IMR-90 (cell line): ENCODE results near the gene SRC. TPM values are rescaled to one million over a fixed set of nuclear protein-coding genes. Genes with fewer than 3 reads are reported as not detected.

ENCODE experiments used
- ATAC-seq: fragments of 200-7000 bp; cut with Tn5 transposase; 2 replicates; pipeline ENCODE4 v1.9.1; 2020; ENCODE audit warnings: low read depth, mild to moderate bottlenecking, moderate library complexity
- BruUV-seq: library from RNA; stranded (reverse); fragments of 400-500 nt; replicated peaks from 2 replicates; lab custom pipeline; 2021; lab: Mats Ljungman, UMichigan
- CTCF ChIA-PET: fragments of 300-600 bp; formaldehyde crosslinking; extraction: SDS; loops from one replicate; lab custom pipeline; 2021; ENCODE audit warnings: antibody characterized with exemption; lab: Yijun Ruan, JAX
- POLR2A ChIA-PET: fragments of 300-600 bp; sonication (Branson Sonifier 250); formaldehyde crosslinking; loops from one replicate; lab custom pipeline; 2022; ENCODE audit warnings: antibody characterized with exemption; ENCODE audit not compliant: unreplicated experiment; lab: Charles Lee
- DNase-seq: peaks from one replicate; pipeline ENCODE4 v3.0.0; 2013
- H2AFZ ChIP-seq: replicated peaks from 2 replicates; pipeline ENCODE3; 2013; ENCODE audit warnings: low read length, mild to moderate bottlenecking; ENCODE audit not compliant: poor library complexity
- H2AK5ac ChIP-seq: 2 replicates; pipeline ENCODE4 v1.6.1; 2013; ENCODE audit warnings: low read depth, low read length, inconsistent platforms
- H2AK9ac ChIP-seq: replicated peaks from 2 replicates; pipeline ENCODE3; 2013; ENCODE audit warnings: mild to moderate bottlenecking, low read depth, low read length, moderate library complexity; ENCODE audit not compliant: poor library complexity
- H2BK120ac ChIP-seq: 2 replicates; pipeline ENCODE4 v1.6.1; 2013; ENCODE audit warnings: low read depth, low read length, inconsistent platforms
- H2BK15ac ChIP-seq: 3 replicates; pipeline ENCODE4 v1.6.1; 2013; ENCODE audit warnings: low read depth, low read length, inconsistent platforms
- H2BK20ac ChIP-seq: 2 replicates; pipeline ENCODE4 v1.6.1; 2013; ENCODE audit warnings: low read depth, mild to moderate bottlenecking, inconsistent platforms, low read length, moderate library complexity
- H2BK5ac ChIP-seq: 2 replicates; pipeline ENCODE4 v1.6.1; 2013; ENCODE audit warnings: mild to moderate bottlenecking, low read depth, low read length, inconsistent platforms; ENCODE audit not compliant: poor library complexity, severe bottlenecking
- H3K14ac ChIP-seq: replicated peaks from 2 replicates; pipeline ENCODE4 v1.6.1; 2013; ENCODE audit warnings: low read depth, low read length, inconsistent platforms
- H3K18ac ChIP-seq: 2 replicates; pipeline ENCODE4 v1.6.1; 2013; ENCODE audit warnings: low read depth, low read length, control low read depth
- H3K23ac ChIP-seq: 2 replicates; pipeline ENCODE4 v1.6.1; 2013; ENCODE audit warnings: low read depth, low read length, inconsistent platforms
- H3K27ac ChIP-seq: 2 replicates; pipeline ENCODE4 v1.5.1; 2013; ENCODE audit warnings: mild to moderate bottlenecking, control low read depth, low read length; ENCODE audit not compliant: insufficient read depth
- H3K27me3 ChIP-seq: 2 replicates; pipeline ENCODE4 v1.6.1; 2013; ENCODE audit warnings: low read length; ENCODE audit not compliant: control insufficient read depth, insufficient read depth
- H3K36me3 ChIP-seq: 2 replicates; pipeline ENCODE4 v1.6.1; 2013; ENCODE audit warnings: low read length, mixed read lengths; ENCODE audit not compliant: control insufficient read depth, insufficient read depth
- H3K4ac ChIP-seq: 2 replicates; pipeline ENCODE4 v1.6.1; 2013; ENCODE audit warnings: low read depth, low read length, inconsistent platforms
- H3K4me1 ChIP-seq: 2 replicates; pipeline ENCODE4 v1.6.1; 2013; ENCODE audit warnings: low read length, mixed read lengths; ENCODE audit not compliant: control insufficient read depth, insufficient read depth
- H3K4me2 ChIP-seq: 2 replicates; pipeline ENCODE4 v1.6.1; 2013; ENCODE audit warnings: low read depth, mild to moderate bottlenecking, control low read depth, low read length, moderate library complexity
- H3K4me3 ChIP-seq: 2 replicates; pipeline ENCODE4 v1.5.1; 2013; ENCODE audit warnings: low read depth, mild to moderate bottlenecking, control low read depth, low read length, moderate library complexity; ENCODE audit not compliant: insufficient read depth
- H3K56ac ChIP-seq: 2 replicates; pipeline ENCODE4 v1.6.1; 2013; ENCODE audit warnings: low read length, inconsistent platforms; ENCODE audit not compliant: insufficient read depth; ENCODE audit errors: extremely low read depth
- H3K79me1 ChIP-seq, 2 experiments: 2 replicates each; pipeline ENCODE4 v1.6.1; 2013; ENCODE audit warnings: low read length in 2 of 2, inconsistent platforms in 1 of 2, low read depth in 1 of 2
- H3K9ac ChIP-seq: 2 replicates; pipeline ENCODE4 v1.6.1; 2013; ENCODE audit warnings: low read depth, low read length, control low read depth
- H3K9me1 ChIP-seq: 2 replicates; pipeline ENCODE4 v1.6.1; 2013; ENCODE audit warnings: low read length, inconsistent platforms; ENCODE audit not compliant: insufficient read depth
- H3K9me3 ChIP-seq: 2 replicates; pipeline ENCODE4 v1.6.1; 2013; ENCODE audit warnings: low read length; ENCODE audit not compliant: control insufficient read depth, insufficient read depth
- H4K20me1 ChIP-seq: 2 replicates; pipeline ENCODE4 v1.6.1; 2013; ENCODE audit warnings: low read length, inconsistent platforms; ENCODE audit not compliant: insufficient read depth
- H4K5ac ChIP-seq: 2 replicates; pipeline ENCODE4 v1.6.1; 2013; ENCODE audit warnings: mild to moderate bottlenecking, low read depth, low read length, control low read depth
- H4K8ac ChIP-seq, 2 experiments: 2 replicates each; pipeline ENCODE4 v1.6.1; 2013; ENCODE audit warnings: low read depth in 2 of 2, low read length in 2 of 2, control low read depth in 1 of 2, inconsistent platforms in 1 of 2
- H4K91ac ChIP-seq: 2 replicates; pipeline ENCODE4 v1.6.1; 2013; ENCODE audit warnings: low read depth, low read length, inconsistent platforms; ENCODE audit not compliant: insufficient read depth
- BHLHE40 ChIP-seq: fragments of 150-350 bp; IDR thresholded peaks from 2 replicates; pipeline ENCODE4 v1.6.1; 2016; ENCODE audit warnings: mild to moderate bottlenecking, low read depth, low read length
- FOS ChIP-seq: fragments of 150-350 bp; IDR thresholded peaks from 2 replicates; pipeline ENCODE4 v1.6.1; 2016; ENCODE audit warnings: low read depth, low read length
- MAZ ChIP-seq: IDR thresholded peaks from 2 replicates; pipeline ENCODE4 v1.6.1; 2012; ENCODE audit warnings: low read depth, mild to moderate bottlenecking, low read length, improper control_type of control experiment, moderate library complexity, borderline replicate concordance
- SMC3 ChIP-seq: fragments of 150-350 bp; IDR thresholded peaks from 2 replicates; pipeline ENCODE4 v1.6.1; 2016; ENCODE audit warnings: low read depth, mild to moderate bottlenecking, antibody characterized with exemption, low read length, moderate library complexity
- WGBS, 2 experiments: methylation state at CpG; one replicate each; pipeline versions ENCODE4 v1.1.5 to v1.1.7; 2013; ENCODE audit warnings: missing lambda C conversion rate in 2 of 2; ENCODE audit not compliant: insufficient read length in 1 of 2; ENCODE audit errors: extremely low coverage in 2 of 2; 5-methylcytosine and 5-hydroxymethylcytosine counted together
- dilution Hi-C: fragments of 300-500 bp; cut with HindIII; formaldehyde crosslinking; loops from one replicate; pipeline ENCODE4 v1.14.3; 2018; ENCODE audit warnings: low sequenced_read_pairs; ENCODE audit not compliant: unreplicated experiment
- in situ Hi-C: fragments of 300-500 bp; cut with MboI; formaldehyde crosslinking; loops from 3 replicates; pipeline ENCODE4 v1.14.3; 2019; ENCODE audit warnings: low sequenced_read_pairs, inconsistent platforms, mixed read lengths
- intact Hi-C: fragments of 100-400 bp; cut with micrococcal nuclease; formaldehyde crosslinking; loops from 2 replicates; pipeline ENCODE4 v1.10.0; 2022
- polyA plus RNA-seq, 3 experiments: library from polyadenylated mRNA; depleted of rRNA; stranded (reverse); fragments of >200 nt; gene quantifications; 2 replicates each; pipeline ENCODE4 v1.2.3, GENCODE V29; 2012; ENCODE audit warnings: low replicate concordance in 1 of 3
- total RNA-seq: library from RNA; depleted of rRNA; stranded (reverse); fragments of >200 nt; gene quantifications from 2 replicates; pipeline ENCODE4 v1.2.3, GENCODE V29; 2012

SRC gene
- total and polyA plus RNA-seq, 2 of the 4 experiments (the other 2 are of a cell fraction), result 7.0 to 24.2 TPM

DNA sequence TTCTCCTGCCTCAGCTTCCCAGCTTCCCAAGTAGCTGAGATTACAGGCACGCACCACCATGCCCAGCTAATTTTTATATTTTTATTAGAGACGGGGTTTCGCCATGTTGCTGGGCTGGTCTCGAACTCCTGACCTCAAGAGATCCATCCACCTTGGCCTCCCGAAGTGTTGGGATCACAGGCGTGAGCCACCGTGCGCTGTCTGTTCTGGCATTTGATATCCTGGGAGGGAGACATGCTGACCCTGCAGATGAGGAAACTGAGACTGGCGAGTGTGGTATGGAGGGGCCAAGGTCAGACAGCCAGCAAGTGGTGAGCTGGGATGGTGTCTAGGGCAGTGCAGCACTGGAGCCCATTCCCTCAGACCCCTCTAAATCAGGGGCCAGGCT is 44.6 kb downstream of the SRC start:
- Histone ChIP-seq H3K9ac (no peak overlapping the region), H4K8ac (no peak overlapping the region), H3K9me1 (no peaks in the 10 kb centered on the region), H4K91ac (no peak overlapping the region), H2AFZ (no peak overlapping the region), H3K14ac (no peak overlapping the region), H3K27me3 (no peaks in the 10 kb centered on the region), H2AK9ac (no peak overlapping the region), H3K9me3 (no peaks in the 10 kb centered on the region), H4K5ac (no peak overlapping the region), H3K79me1 (peaks cover 0 to 3% of the 10 kb centered on the region in 2 experiments; a peak in 1 of 4 replicates), H4K20me1 (peaks cover 10% of the 10 kb centered on the region), H2BK5ac (no peak overlapping the region), H3K23ac (no peak overlapping the region), H2BK120ac (no peak overlapping the region), H3K18ac (no peak overlapping the region), H3K4ac (no peak overlapping the region), H3K56ac (no peak overlapping the region), H3K4me1 (no peaks in the 10 kb centered on the region), H2BK20ac (no peak overlapping the region), H3K27ac (no peak overlapping the region), H2AK5ac (no peak overlapping the region), H3K36me3 (peaks cover 37% of the 10 kb centered on the region), H2BK15ac (no peak overlapping the region), H3K4me2 (no peak overlapping the region), H3K4me3 (no peak overlapping the region)
- 97% methylated on average over 6 of the region's 9 CpGs; no CpG with 5 or more reads in 1 of the 2 experiments for WGBS, 2 experiments
- no peak for TF ChIP-seq FOS
- TF ChIP-seq BHLHE40, result no peak
- no peak for TF ChIP-seq SMC3
- TF ChIP-seq MAZ, result no peak
- ATAC-seq (no peak), DNase-seq (no peak)
- intact Hi-C loops, result no loop called here
- POLR2A ChIA-PET, result no interaction called here
- no TSS peak for BruUV-seq
- in situ Hi-C loops, result loop anchor here (5.0 kb wide), 1 partner anchor 137 kb away; the partner anchor contains the start of gene BLCAP
- CTCF ChIA-PET, result no interaction called here
- dilution Hi-C loops, result no loop called here
